HepG2 (cell line): ENCODE results near the gene DGCR8. TPM values are rescaled to one million over a fixed set of nuclear protein-coding genes. Genes with fewer than 3 reads are reported as not detected.
A peak's percentile ranks its signal among the peaks of the same experiment; 100 is the strongest.

Experiments used
- BORCS8-MEF2B ChIP-seq: sonication (generic); formaldehyde crosslinking; IDR thresholded peaks from 2 replicates; pipeline ENCODE4 v1.8.0; 2022; ENCODE audit warnings: mild to moderate bottlenecking, missing genetic modification reagents
- BRD4 ChIP-seq: sonication (generic); formaldehyde crosslinking; IDR thresholded peaks from 2 replicates; pipeline ENCODE4 v1.4.0; 2020; ENCODE audit warnings: missing genetic modification reagents
- CREBL2 ChIP-seq: sonication (generic); formaldehyde crosslinking; IDR thresholded peaks from 2 replicates; pipeline ENCODE4 v1.8.1; 2023; ENCODE audit warnings: missing genetic modification reagents, mild to moderate bottlenecking, borderline replicate concordance
- DPF2 ChIP-seq: sonication (generic); formaldehyde crosslinking; IDR thresholded peaks from 2 replicates; pipeline ENCODE4 v1.4.0; 2020; ENCODE audit warnings: mild to moderate bottlenecking, low read depth, missing genetic modification reagents, borderline replicate concordance
- DR1 ChIP-seq: sonication (generic); formaldehyde crosslinking; IDR thresholded peaks from 2 replicates; pipeline ENCODE4 v1.8.0; 2021; ENCODE audit warnings: mild to moderate bottlenecking, missing genetic modification reagents, inconsistent platforms
- GABPB1 ChIP-seq: IDR thresholded peaks from 2 replicates; pipeline ENCODE4 v1.6.1; 2016; ENCODE audit warnings: mild to moderate bottlenecking, missing genetic modification reagents, moderate library complexity, missing compliant biosample characterization
- GRHL1 ChIP-seq: sonication (generic); formaldehyde crosslinking; conservative IDR thresholded peaks from 2 replicates; pipeline ENCODE4 v1.8.0; 2022; ENCODE audit warnings: missing genetic modification reagents
- KDM2A ChIP-seq: sonication (generic); formaldehyde crosslinking; IDR thresholded peaks from 2 replicates; pipeline ENCODE4 v1.4.0; 2020; ENCODE audit warnings: low read depth, missing genetic modification reagents, borderline replicate concordance
- NR2C2 ChIP-seq: sonication (generic); formaldehyde crosslinking; IDR thresholded peaks from 2 replicates; pipeline ENCODE4 v1.4.0; 2020; ENCODE audit warnings: missing genetic modification reagents, mild to moderate bottlenecking, moderate library complexity, borderline replicate concordance
- SP5 ChIP-seq: IDR thresholded peaks from 2 replicates; pipeline ENCODE4 v1.6.1; 2016; ENCODE audit warnings: low read depth, borderline replicate concordance
- ZNF24 ChIP-seq: fragments of 450-650 bp; IDR thresholded peaks from 2 replicates; pipeline ENCODE4 v1.6.1; 2017; ENCODE audit warnings: antibody characterized with exemption, mild to moderate bottlenecking
- ZNF773 ChIP-seq: sonication (generic); formaldehyde crosslinking; IDR thresholded peaks from 2 replicates; pipeline ENCODE4 v1.4.0; 2020; ENCODE audit warnings: missing genetic modification reagents, borderline replicate concordance
- polyA plus RNA-seq, 8 experiments: library from polyadenylated mRNA; depleted of rRNA in 3 of 8; stranded (reverse) in 7 of 8; unstranded in 1 of 8; fragments of >200 nt; fragmentation: Illumina TruSeq in 4 of 8; extraction: Trizol in 4 of 8; gene quantifications; 2 replicates each; pipeline versions ENCODE4 v1.2.1 to v1.2.3, GENCODE V29; 2011 to 2016; ENCODE audit warnings: low read depth in 4 of 8, missing spikeins in 1 of 8, mixed read lengths in 1 of 8; ENCODE audit not compliant: insufficient read depth in 1 of 8
- total RNA-seq, 5 experiments: library from RNA; depleted of rRNA; stranded (reverse); fragments of >200 nt; fragmentation: Illumina TruSeq; extraction: Trizol; gene quantifications; 2 replicates each; pipeline ENCODE4 v1.2.3, GENCODE V29; 2016; ENCODE audit warnings: low read depth in 1 of 5
- TF ChIP-seq, protein P1 (sequence below): sonication (generic); formaldehyde crosslinking; IDR thresholded peaks from 2 replicates; pipeline ENCODE4 v1.9.0; 2021; ENCODE audit warnings: missing genetic modification reagents, mild to moderate bottlenecking, borderline replicate concordance

Gene DGCR8
- total and polyA plus RNA-seq, 2 of the 13 experiments (the other 11 are each of a cell fraction or from before 2014, with no cell fraction given), result 10.2 to 23.2 TPM

DNA sequence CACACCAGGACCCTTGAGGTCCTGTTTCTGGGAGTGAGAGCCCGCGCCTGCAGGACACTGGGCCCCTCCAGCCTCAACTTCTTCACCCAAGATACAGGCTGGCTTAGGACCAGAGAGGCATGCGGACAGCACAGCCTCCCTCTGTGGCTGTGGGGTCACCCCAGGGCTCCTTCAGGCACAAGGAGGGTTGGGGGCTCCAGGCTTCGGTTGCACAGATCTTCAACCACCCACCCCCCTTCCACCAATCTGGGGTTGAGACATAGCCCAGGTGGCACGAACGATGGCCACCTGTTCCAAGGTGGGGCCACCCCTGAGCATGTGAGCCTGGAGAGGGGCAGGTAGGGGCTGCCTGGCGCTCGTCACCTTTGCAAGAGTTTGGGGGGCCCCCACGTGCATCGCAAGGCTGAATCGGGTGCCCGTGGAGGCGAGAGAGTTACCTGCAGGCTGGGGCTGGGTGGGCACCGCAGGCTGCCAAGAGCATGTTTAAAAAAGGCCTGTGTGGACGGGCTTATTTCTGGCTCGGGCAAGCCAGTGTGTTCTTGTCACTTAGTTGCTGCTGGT is 52.7 kb downstream of the DGCR8 start (continued):
- TF ChIP-seq BRD4 (CRISPR knock-in tag) (no peak), CREBL2 (no peak), KDM2A (CRISPR knock-in tag) (no peak), GABPB1 (CRISPR knock-in tag) (0 out of 2 replicates have a peak, but pooled peaks have one; percentile 10), GRHL1 (CRISPR knock-in tag) (no peak), NR2C2 (CRISPR knock-in tag) (no peak), DPF2 (CRISPR knock-in tag) (no peak), ZNF773 (CRISPR knock-in tag) (no peak), DR1 (CRISPR knock-in tag) (no peak), SP5 (CRISPR knock-in tag) (no peak), BORCS8-MEF2B (CRISPR knock-in tag) (no peak), ZNF24 (no peak)
- TF ChIP-seq, protein P1, sequence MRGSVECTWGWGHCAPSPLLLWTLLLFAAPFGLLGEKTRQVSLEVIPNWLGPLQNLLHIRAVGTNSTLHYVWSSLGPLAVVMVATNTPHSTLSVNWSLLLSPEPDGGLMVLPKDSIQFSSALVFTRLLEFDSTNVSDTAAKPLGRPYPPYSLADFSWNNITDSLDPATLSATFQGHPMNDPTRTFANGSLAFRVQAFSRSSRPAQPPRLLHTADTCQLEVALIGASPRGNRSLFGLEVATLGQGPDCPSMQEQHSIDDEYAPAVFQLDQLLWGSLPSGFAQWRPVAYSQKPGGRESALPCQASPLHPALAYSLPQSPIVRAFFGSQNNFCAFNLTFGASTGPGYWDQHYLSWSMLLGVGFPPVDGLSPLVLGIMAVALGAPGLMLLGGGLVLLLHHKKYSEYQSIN (CRISPR knock-in tag), result no peak
